SK-N-MC (cell line): ENCODE data around the gene PTPRN2.

Experiments used
- DNase-seq: peaks from one replicate; pipeline ENCODE4 v3.0.0-alpha.2; 2011; ENCODE audit warnings: low read depth, low spot score
- H3K27ac ChIP-seq: fragments of 200-600 bp; sonication (generic); 2 replicates; pipeline ENCODE4 v1.5.1; 2016; ENCODE audit warnings: mixed run types
- H3K36me3 ChIP-seq: fragments of 200-600 bp; sonication (generic); 2 replicates; pipeline ENCODE4 v1.6.1; 2017; ENCODE audit warnings: antibody characterized with exemption, low read length, mixed read lengths; ENCODE audit not compliant: insufficient read depth
- H3K4me3 ChIP-seq: fragments of 200-600 bp; sonication (generic); 2 replicates; pipeline ENCODE4 v1.5.1; 2016
- H3K9ac ChIP-seq: fragments of 200-600 bp; sonication (generic); 2 replicates; pipeline ENCODE4 v1.8.0; 2017; ENCODE audit warnings: mixed run types, mixed read lengths; ENCODE audit not compliant: insufficient read length
- H3K9me3 ChIP-seq: fragments of 200-600 bp; sonication (generic); 2 replicates; pipeline ENCODE4 v1.6.1; 2017; ENCODE audit warnings: low read depth, mild to moderate bottlenecking, antibody characterized with exemption, low read length, moderate library complexity, mixed read lengths
- EZH2 ChIP-seq: fragments of 200-600 bp; sonication (generic); IDR thresholded peaks from one replicate; pipeline ENCODE4 v1.6.1; 2017; ENCODE audit warnings: antibody characterized with exemption
- FOXP2 ChIP-seq: optimal IDR thresholded peaks from 2 replicates; pipeline ENCODE3; 2011; ENCODE audit warnings: mild to moderate bottlenecking, moderate library complexity; ENCODE audit not compliant: insufficient read depth; ENCODE audit errors: extremely low read length, control extremely low read depth
- POLR2AphosphoS5 ChIP-seq: IDR thresholded peaks from 2 replicates; pipeline ENCODE4 v1.6.1; 2012; ENCODE audit warnings: mild to moderate bottlenecking, low read depth, low read length, borderline replicate concordance

PTPRN2 gene

DNA sequence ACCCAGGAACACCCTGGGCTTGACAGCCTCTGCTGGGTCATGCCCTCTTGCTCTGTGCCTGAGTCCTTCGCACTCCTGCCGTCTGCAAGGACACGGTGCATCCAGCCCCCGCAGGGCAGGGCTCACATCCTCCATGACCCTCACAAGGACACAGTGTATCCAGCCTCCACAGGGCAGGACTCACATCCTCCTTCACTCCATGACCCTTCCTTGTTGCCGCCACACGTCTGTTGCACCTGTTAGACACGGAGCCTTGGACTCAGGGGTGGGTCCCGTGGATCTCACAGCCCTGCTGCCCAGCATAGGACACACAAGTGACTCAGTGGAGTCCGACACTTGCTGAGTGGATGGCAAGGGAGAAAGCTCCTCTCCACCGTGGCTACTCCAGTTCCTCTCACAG lies 750.1 kb downstream of the PTPRN2 start:
- no peak overlapping the region for H3K27ac ChIP-seq
- no peak for DNase-seq
- no peak overlapping the region for H3K9ac ChIP-seq
- H3K9me3 ChIP-seq, result no peaks in the 10 kb centered on the region
- H3K4me3 ChIP-seq, result no peak overlapping the region
- TF ChIP-seq EZH2, result no peak
- TF ChIP-seq POLR2AphosphoS5, result no peak
- TF ChIP-seq FOXP2, result no peak
- no peaks in the 10 kb centered on the region for H3K36me3 ChIP-seq

DNA sequence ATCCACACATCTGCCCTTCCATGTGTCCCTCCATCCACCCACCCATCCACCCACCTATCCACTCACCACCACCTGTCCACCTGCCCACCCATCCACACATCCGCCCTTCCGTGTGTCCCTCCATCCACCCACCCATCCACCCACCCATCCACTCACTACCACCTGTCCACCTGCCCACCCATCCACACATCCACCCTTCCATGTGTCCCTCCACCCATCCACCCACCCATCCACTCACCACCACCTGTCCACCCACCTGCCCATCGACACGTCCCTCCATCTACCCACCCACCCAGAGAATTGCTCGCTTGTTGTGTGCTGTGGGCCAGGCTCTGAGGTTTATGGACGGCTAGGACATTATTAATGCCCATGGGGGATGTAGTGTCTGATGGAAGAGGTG lies 750.6 kb downstream of the PTPRN2 start:
- TF ChIP-seq EZH2 (no peak), POLR2AphosphoS5 (no peak), FOXP2 (no peak)
- no peaks in the 10 kb centered on the region for H3K9me3 ChIP-seq
- H3K27ac ChIP-seq, result no peak overlapping the region
- H3K4me3 ChIP-seq, result no peak overlapping the region
- no peak overlapping the region for H3K9ac ChIP-seq
- no peaks in the 10 kb centered on the region for H3K36me3 ChIP-seq
- no peak for DNase-seq

DNA sequence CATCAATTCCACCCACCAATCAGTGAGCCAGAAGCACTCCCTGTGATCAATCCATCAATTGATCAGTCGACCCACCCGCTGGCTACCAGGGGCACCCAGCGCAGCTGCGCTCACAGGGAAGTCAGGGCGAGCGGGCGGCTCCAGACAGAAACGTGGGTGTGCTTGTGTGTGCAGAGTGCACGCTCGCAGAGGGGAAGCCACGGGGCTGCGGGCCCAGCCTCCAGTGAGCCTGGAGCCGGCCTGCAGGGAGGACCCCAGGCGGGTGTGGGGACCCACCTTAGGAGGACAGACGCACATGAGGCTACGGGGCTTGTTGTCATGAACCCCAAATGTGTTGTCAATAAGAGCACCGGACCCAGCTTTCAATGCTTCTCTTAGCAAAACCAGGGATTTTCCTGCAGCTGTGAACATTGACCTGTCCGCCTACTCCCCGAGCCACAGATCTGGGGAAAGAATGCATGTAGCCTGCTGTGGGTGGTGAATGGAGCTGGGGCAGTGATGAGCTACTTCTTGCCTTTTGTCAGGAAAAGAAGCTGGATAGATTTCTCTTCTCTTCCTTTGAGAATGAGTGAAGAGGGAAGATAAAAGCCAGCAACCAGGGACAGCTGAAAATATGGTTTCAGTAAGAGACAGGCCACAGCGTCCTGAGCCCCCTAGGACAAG lies 753.0 kb downstream of the PTPRN2 start:
- no peak for DNase-seq
- no peak overlapping the region for H3K9ac ChIP-seq
- no peak overlapping the region for H3K27ac ChIP-seq
- H3K9me3 ChIP-seq, result no peaks in the 10 kb centered on the region
- no peak overlapping the region for H3K4me3 ChIP-seq
- no peak for TF ChIP-seq EZH2
- no peak for TF ChIP-seq POLR2AphosphoS5
- no peak for TF ChIP-seq FOXP2
- H3K36me3 ChIP-seq, result no peaks in the 10 kb centered on the region

DNA sequence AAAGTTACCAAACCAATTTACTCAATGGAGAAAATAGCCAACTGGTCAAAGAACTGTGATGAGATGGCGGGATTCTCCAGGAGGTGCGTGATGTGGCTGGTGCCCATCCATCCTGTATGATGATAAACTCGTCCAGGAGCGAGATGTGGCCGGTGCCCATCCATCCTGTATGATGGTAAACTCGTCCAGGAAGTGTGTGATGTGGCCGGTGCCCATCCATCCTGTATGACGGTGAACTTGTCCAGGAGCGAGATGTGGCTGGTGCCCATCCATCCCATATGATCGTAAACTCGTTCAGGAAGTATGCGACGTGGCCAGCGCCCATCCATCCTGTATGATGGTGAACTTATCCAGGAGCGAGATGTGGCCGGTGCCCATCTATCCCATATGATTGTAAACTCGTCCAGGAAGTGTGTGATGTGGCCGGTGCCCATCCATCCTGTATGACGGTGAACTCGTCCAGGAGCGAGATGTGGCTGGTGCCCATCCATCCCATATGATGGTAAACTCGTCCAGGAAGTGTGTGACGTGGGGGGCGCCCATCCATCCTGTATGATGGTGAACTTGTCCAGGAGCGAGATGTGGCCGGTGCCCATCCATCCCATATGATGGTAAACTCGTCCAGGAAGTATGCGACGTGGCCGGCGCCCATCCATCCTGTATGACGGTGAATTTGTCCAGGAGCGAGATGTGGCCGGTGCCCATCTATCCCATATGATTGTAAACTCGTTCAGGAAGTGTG lies 754.6 kb downstream of the PTPRN2 start:
- no peak overlapping the region for H3K9ac ChIP-seq
- TF ChIP-seq POLR2AphosphoS5 (no peak), EZH2 (no peak), FOXP2 (no peak)
- H3K36me3 ChIP-seq, result no peaks in the 10 kb centered on the region
- H3K4me3 ChIP-seq, result no peak overlapping the region
- H3K9me3 ChIP-seq, result no peaks in the 10 kb centered on the region
- no peak for DNase-seq
- H3K27ac ChIP-seq, result no peak overlapping the region

DNA sequence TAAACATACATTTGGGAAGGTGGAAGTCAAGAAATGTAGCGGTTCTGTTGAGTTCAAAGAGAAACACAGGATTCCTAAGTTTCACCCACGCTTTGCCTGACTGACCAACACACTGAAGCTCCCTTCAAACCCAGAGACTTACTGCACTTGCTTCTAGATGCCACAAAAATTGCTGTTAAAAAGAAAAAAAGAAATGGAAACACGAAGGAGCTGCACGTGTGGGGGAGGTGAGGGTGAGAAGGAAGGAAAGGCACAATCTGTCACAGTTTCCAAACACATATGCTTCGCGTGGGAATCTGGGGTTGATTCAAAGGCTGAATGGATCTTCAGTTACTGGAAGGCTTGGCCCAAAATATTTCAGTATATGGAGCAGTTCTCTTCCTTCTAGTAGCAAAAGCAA lies 755.2 kb downstream of the PTPRN2 start:
- Histone ChIP-seq H3K36me3 (no peaks in the 10 kb centered on the region), H3K27ac (no peak overlapping the region), H3K9me3 (no peaks in the 10 kb centered on the region), H3K9ac (no peak overlapping the region), H3K4me3 (no peak overlapping the region)
- DNase-seq, result no peak
- no peak for TF ChIP-seq POLR2AphosphoS5
- TF ChIP-seq FOXP2, result no peak
- TF ChIP-seq EZH2, result no peak

DNA sequence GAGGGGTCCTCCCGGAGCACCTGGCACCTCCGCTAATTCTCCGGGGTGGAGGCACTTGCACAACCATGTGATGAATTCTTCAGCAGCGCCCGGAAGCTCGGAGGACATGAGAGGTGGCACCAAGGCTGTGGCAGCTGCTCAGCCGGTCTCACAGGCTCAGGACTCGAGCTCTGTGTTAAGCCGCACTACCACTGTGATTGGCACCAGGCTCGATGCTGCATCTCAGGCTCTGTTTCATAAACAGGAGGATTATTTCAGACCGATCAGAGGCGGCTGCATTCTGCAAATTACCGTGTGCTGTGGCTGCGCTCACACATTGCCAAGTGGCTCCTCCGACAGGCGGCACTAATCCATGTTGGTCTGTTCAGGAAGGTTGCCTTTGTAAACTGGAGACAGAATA lies 755.6 kb downstream of the PTPRN2 start:
- Histone ChIP-seq H3K9me3 (no peaks in the 10 kb centered on the region), H3K36me3 (no peaks in the 10 kb centered on the region), H3K27ac (no peak overlapping the region), H3K4me3 (no peak overlapping the region), H3K9ac (no peak overlapping the region)
- DNase-seq, result no peak
- TF ChIP-seq EZH2, result no peak
- no peak for TF ChIP-seq FOXP2
- no peak for TF ChIP-seq POLR2AphosphoS5

DNA sequence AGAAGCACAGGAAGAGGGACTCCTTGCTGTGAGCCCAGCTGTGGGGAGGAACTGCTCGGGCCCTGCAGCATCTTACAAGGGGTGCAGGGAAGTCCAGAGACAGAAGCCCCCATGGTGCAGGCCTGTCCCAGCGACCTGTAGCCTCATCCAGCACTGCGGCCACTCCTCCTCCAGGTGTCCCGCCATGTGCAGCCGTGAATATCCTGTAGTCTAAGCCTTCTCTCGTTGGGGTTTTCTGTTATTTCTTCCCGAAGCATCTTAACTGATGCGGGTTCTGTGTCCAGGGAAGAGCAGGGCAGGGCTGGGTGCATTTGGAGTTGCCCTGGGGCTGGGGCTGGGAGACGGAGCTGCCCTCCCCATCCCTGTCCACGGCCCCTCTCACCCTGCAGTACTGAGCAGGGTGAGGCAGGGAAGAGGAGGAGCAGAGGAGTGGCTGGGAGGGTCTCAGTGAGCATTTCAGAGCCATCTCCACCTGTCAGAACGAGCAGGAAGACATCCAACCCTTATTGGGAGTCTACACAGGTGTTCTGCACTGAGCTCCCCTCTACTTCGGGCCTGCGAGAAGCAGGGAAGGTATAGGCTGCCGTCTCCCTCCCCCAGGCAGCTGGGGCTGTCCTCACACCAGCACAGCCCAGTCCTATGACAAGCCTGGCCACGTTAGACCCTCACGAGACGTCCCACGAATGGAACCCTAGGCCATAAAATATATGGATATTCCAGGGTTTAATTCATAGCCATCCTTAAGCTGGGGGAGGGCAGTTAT lies 756.3 kb downstream of the PTPRN2 start:
- Histone ChIP-seq H3K36me3 (no peaks in the 10 kb centered on the region), H3K4me3 (no peak overlapping the region), H3K9me3 (no peaks in the 10 kb centered on the region), H3K27ac (no peak overlapping the region), H3K9ac (no peak overlapping the region)
- no peak for TF ChIP-seq POLR2AphosphoS5
- no peak for TF ChIP-seq FOXP2
- no peak for TF ChIP-seq EZH2
- DNase-seq, result no peak

DNA sequence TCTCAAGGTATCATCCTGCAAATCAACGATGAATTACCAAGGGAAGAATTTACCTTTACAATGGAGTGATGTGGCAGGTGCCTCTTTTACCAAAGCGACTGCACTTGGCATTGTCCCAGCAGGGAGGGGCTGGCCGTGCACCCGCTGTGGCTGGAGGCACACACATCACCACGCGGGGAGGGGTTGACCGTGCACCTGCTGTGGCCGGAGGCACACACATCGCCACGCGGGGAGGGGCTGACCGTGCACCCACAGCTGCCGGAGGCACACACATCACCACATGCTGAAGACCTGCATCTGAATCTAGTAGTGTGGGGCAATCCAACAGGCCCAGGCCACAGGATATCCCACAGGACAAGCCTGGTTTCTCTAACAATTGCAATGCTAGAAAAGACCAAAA lies 757.3 kb downstream of the PTPRN2 start:
- TF ChIP-seq EZH2 (no peak), POLR2AphosphoS5 (no peak), FOXP2 (no peak)
- DNase-seq, result no peak
- Histone ChIP-seq H3K36me3 (no peaks in the 10 kb centered on the region), H3K9ac (no peak overlapping the region), H3K4me3 (no peak overlapping the region), H3K9me3 (no peaks in the 10 kb centered on the region), H3K27ac (no peak overlapping the region)
